HG03139 (cell line): ENCODE measurements around the gene RAD54L2.
"Not testable (repeated sequence)": the region's sequence is repeated elsewhere in the genome, so short reads cannot be mapped to it uniquely, and the experiment has no call there.

Source experiments
- ATAC-seq: cut with Tn5 transposase; IDR thresholded peaks from one replicate; pipeline ENCODE4 v1.9.1; 2021; ENCODE audit not compliant: unreplicated experiment

The RAD54L2 gene

GRCh38 chr3:51538459-51539290 lies at the start of gene RAD54L2:
TSS of gene RAD54L2 (plus strand) at chr3:51538719. CDS start at chr3:51590421, 51,702 bp downstream.
- peak; percentile 79 for ATAC-seq

- peak; percentile 49 for ATAC-seq
Measured at GRCh38 chr3:51498876-51499738, 39.4 kb upstream of the RAD54L2 start.

- no peak for ATAC-seq
Measured at GRCh38 chr3:51500632-51501131, 37.8 kb upstream of the RAD54L2 start.

GRCh38 chr3:51501833-51502561 lies 36.5 kb upstream of the RAD54L2 start:
- ATAC-seq = no peak

- no peak for ATAC-seq
Measured at GRCh38 chr3:51502562-51502910, 36.0 kb upstream of the RAD54L2 start.

- ATAC-seq = no peak
Measured at GRCh38 chr3:51503007-51503406, 35.5 kb upstream of the RAD54L2 start.

- no peak for ATAC-seq
Measured at GRCh38 chr3:51508255-51508654, 30.3 kb upstream of the RAD54L2 start.

- ATAC-seq = no peak
Measured at GRCh38 chr3:51510996-51511395, 27.5 kb upstream of the RAD54L2 start.

GRCh38 chr3:51514210-51514609 lies 24.3 kb upstream of the RAD54L2 start:
- no peak for ATAC-seq

GRCh38 chr3:51519848-51520247 lies 18.7 kb upstream of the RAD54L2 start:
- no peak for ATAC-seq

- peak; percentile 58 for ATAC-seq
Measured at GRCh38 chr3:51520906-51521730, 17.4 kb upstream of the RAD54L2 start.

- ATAC-seq = no peak
Measured at GRCh38 chr3:51522273-51522962, 16.1 kb upstream of the RAD54L2 start.

GRCh38 chr3:51524874-51525273 lies 13.6 kb upstream of the RAD54L2 start:
- ATAC-seq = not testable (repeated sequence)

- no peak for ATAC-seq
Measured at GRCh38 chr3:51530485-51530884, 8.0 kb upstream of the RAD54L2 start.

- ATAC-seq = no peak
Measured at GRCh38 chr3:51535146-51536019, 3.1 kb upstream of the RAD54L2 start.

GRCh38 chr3:51537631-51538030 lies 888 bp upstream of the RAD54L2 start:
- not testable (repeated sequence) for ATAC-seq

- ATAC-seq = no peak
Measured at GRCh38 chr3:51538115-51538458, 432 bp upstream of the RAD54L2 start.

- no peak for ATAC-seq
Measured at GRCh38 chr3:51539291-51539941, 897 bp downstream of the RAD54L2 start.
